K562 treated with DMSO at 1 percent for 24 hours (cell line): ENCODE data around the gene LIN7A. TPM values are rescaled to one million over a fixed set of nuclear protein-coding genes. Genes with fewer than 3 reads are reported as not detected.

Experiments used
- total RNA-seq: library from RNA; unstranded; fragments of 300-600 nt; gene quantifications from 2 replicates; pipeline ENCODE4 v1.2.3, GENCODE V29; 2022; ENCODE audit warnings: low read depth; ENCODE audit not compliant: insufficient read depth

The LIN7A gene
- not detected in 2 replicates for total RNA-seq

GRCh38 chr12:80937391-80938238 is at the start of gene LIN7A:
Gene LIN7A (minus strand): TSS chr12:80937934. CDS start chr12:80937722, 212 bp downstream.

Other genes starting within 250 kb of the LIN7A start
- not detected in 2 replicates for gene MYF6, start 230.3 kb downstream of the LIN7A start, total RNA-seq
- gene MYF5, start 221.0 kb downstream of the LIN7A start, total RNA-seq, result not detected in 2 replicates
- gene ACSS3, start 140.1 kb upstream of the LIN7A start, total RNA-seq, result not detected in 2 replicates